B cell (primary cell): Measurements from ENCODE around the gene TRIP4. TPM values are rescaled to one million over a fixed set of nuclear protein-coding genes. Genes with fewer than 3 reads are reported as not detected.

ENCODE experiments used
- ATAC-seq: fragments of 200-7000 bp; cut with Tn5 transposase; one replicate; pipeline ENCODE4 v1.10.0; 2021; ENCODE audit warnings: low read depth, mild to moderate bottlenecking, moderate number of reproducible peaks, moderate library complexity
- CTCF ChIA-PET: fragments of 350-600 bp; sonication (Branson Sonifier 250); formaldehyde crosslinking; loops from one replicate; lab custom pipeline; 2021; ENCODE audit warnings: antibody characterized with exemption, inconsistent platforms; lab: Charles Lee
- POLR2A ChIA-PET: fragments of 350-600 bp; sonication (Branson Sonifier 250); formaldehyde crosslinking; loops from one replicate; lab custom pipeline; 2021; ENCODE audit warnings: antibody characterized with exemption; lab: Charles Lee
- DNase-seq: peaks from one replicate; pipeline ENCODE4 v3.0.0; 2013
- H2AFZ ChIP-seq: 2 replicates; pipeline ENCODE4 v1.6.1; 2012; ENCODE audit warnings: mild to moderate bottlenecking, low read depth, low read length; ENCODE audit not compliant: insufficient read depth, poor library complexity, severe bottlenecking
- H3K27ac ChIP-seq, 2 donors: 1 replicate in 1 of 2; 2 replicates in 1 of 2; pipeline ENCODE4 v1.5.1; 2012 to 2013; ENCODE audit warnings: low read length in 2 of 2, mild to moderate bottlenecking in 2 of 2, moderate library complexity in 1 of 2
- H3K27me3 ChIP-seq, 4 experiments: fragments of 200-600 bp in 1 of 4; sonication (generic) in 1 of 4; replicated peaks in 1 of 4; 1 replicate in 2 of 4; 2 replicates in 2 of 4; pipeline versions ENCODE4 v1.6.1 to v1.7.0; 2013 to 2016; ENCODE audit warnings: low read length in 3 of 4, mild to moderate bottlenecking in 2 of 4, mixed read lengths in 1 of 4, moderate library complexity in 1 of 4; ENCODE audit not compliant: insufficient read depth in 4 of 4, control insufficient read depth in 3 of 4; ENCODE audit errors: control extremely low read depth in 1 of 4
- H3K36me3 ChIP-seq, 2 experiments: replicated peaks in 1 of 2; 1 replicate in 1 of 2; 2 replicates in 1 of 2; pipeline versions ENCODE4 v1.6.1 to v1.7.1; 2013; ENCODE audit warnings: low read length in 1 of 2; ENCODE audit not compliant: insufficient read depth in 2 of 2, control insufficient read depth in 1 of 2; ENCODE audit errors: control extremely low read depth in 1 of 2, extremely low read depth in 1 of 2
- H3K4me1 ChIP-seq, 2 donors: fragments of 200-600 bp in 1 of 2; sonication (generic) in 1 of 2; 1 replicate in 1 of 2; 2 replicates in 1 of 2; pipeline versions ENCODE4 v1.5.1 to v1.6.1; 2013 to 2017; ENCODE audit warnings: low read length in 2 of 2; ENCODE audit not compliant: control insufficient read depth in 2 of 2, insufficient read depth in 2 of 2
- H3K4me2 ChIP-seq: replicated peaks from 2 replicates; pipeline ENCODE3; 2012; ENCODE audit warnings: mild to moderate bottlenecking, low read depth, low read length; ENCODE audit not compliant: poor library complexity, severe bottlenecking
- H3K4me3 ChIP-seq, 5 experiments: fragments of 200-600 bp in 1 of 5; sonication (generic) in 1 of 5; 1 replicate in 3 of 5; 2 replicates in 2 of 5; pipeline versions ENCODE4 v1.5.1 to v1.7.0; 2011 to 2016; ENCODE audit warnings: low read length in 4 of 5, mild to moderate bottlenecking in 4 of 5, low read depth in 2 of 5, control low read depth in 1 of 5, moderate library complexity in 1 of 5; ENCODE audit not compliant: insufficient read depth in 1 of 5; ENCODE audit errors: control extremely low read depth in 1 of 5, extremely low read depth in 1 of 5
- H3K79me2 ChIP-seq: fragments of 200-600 bp; sonication (generic); one replicate; pipeline ENCODE4 v1.6.0; 2016; ENCODE audit warnings: low read length; ENCODE audit not compliant: control insufficient read depth, insufficient read depth
- H3K9ac ChIP-seq: fragments of 200-600 bp; sonication (generic); 2 replicates; pipeline ENCODE4 v1.6.1; 2017; ENCODE audit warnings: mild to moderate bottlenecking, low read length, moderate library complexity
- H3K9me3 ChIP-seq, 3 donors: one replicate each; pipeline versions ENCODE4 v1.6.1 to v1.7.1; 2013; ENCODE audit warnings: low read length in 2 of 3; ENCODE audit not compliant: control insufficient read depth in 2 of 3, insufficient read depth in 1 of 3; ENCODE audit errors: control extremely low read depth in 1 of 3
- H4K20me1 ChIP-seq: 2 replicates; pipeline ENCODE4 v1.6.0; 2012; ENCODE audit warnings: mild to moderate bottlenecking, low read length; ENCODE audit not compliant: insufficient read depth, control insufficient read depth, poor library complexity, severe bottlenecking
- H3K27ac Mint-ChIP-seq: one replicate; pipeline ENCODE4 v1.8.0; 2021; ENCODE audit warnings: mixed read lengths
- H3K27me3 Mint-ChIP-seq: one replicate; pipeline ENCODE4 v1.8.0; 2021; ENCODE audit warnings: mixed read lengths
- H3K4me1 Mint-ChIP-seq: one replicate; pipeline ENCODE4 v1.8.0; 2021; ENCODE audit warnings: mixed read lengths
- H3K4me3 Mint-ChIP-seq: one replicate; pipeline ENCODE4 v1.8.0; 2021; ENCODE audit warnings: mixed read lengths
- H3K9me3 Mint-ChIP-seq: one replicate; pipeline ENCODE4 v1.8.0; 2022; ENCODE audit warnings: mixed read lengths; ENCODE audit not compliant: insufficient read depth
- CTCF ChIP-seq: fragments of 200-600 bp; IDR thresholded peaks from one replicate; pipeline ENCODE4 v1.8.0; 2022; ENCODE audit warnings: antibody characterized with exemption, mild to moderate bottlenecking
- EZH2 ChIP-seq: IDR thresholded peaks from 2 replicates; pipeline ENCODE4 v1.6.1; 2012; ENCODE audit warnings: borderline replicate concordance, low read depth, mild to moderate bottlenecking, moderate library complexity, low read length; ENCODE audit not compliant: insufficient read depth, poor library complexity, severe bottlenecking
- WGBS: methylation state at CpG from one replicate; pipeline ENCODE4 v1.1.5; 2013; ENCODE audit warnings: missing lambda C conversion rate; ENCODE audit not compliant: insufficient coverage; 5-methylcytosine and 5-hydroxymethylcytosine counted together
- intact Hi-C: fragments of 100-400 bp; cut with micrococcal nuclease; formaldehyde crosslinking; loops from one replicate; pipeline ENCODE4 v1.10.0; 2022
- polyA plus RNA-seq: library from polyadenylated mRNA; depleted of rRNA; stranded (reverse); fragments of >200 nt; gene quantifications from 2 replicates; pipeline ENCODE4 v1.2.3, GENCODE V29; 2012
- total RNA-seq, 2 donors: library from RNA; stranded (reverse); fragments of 120-200 nt in 1 of 2; gene quantifications; 1 replicate in 1 of 2; 2 replicates in 1 of 2; pipeline versions ENCODE4 v1.2.3 to v1.2.4, GENCODE V29; 2013 to 2022

The TRIP4 gene
- total and polyA plus RNA-seq, 2 donors (not counting 1 experiment from before 2014, with no cell fraction given) = 13.7 to 38.2 TPM

- ChIA-PET CTCF (no interaction called here), POLR2A (no interaction called here)
- no peaks in the 10 kb centered on the region for H3K9me3 ChIP-seq
- H3K4me1 ChIP-seq = peaks cover 0 to 1% of the 10 kb centered on the region in 2 donors
- no peak overlapping the region for H3K4me2 ChIP-seq
- peak overlapping the region; percentile 29 for H2AFZ ChIP-seq
- H3K27me3 ChIP-seq = no peaks in the 10 kb centered on the region
- H3K36me3 ChIP-seq = no peaks in the 10 kb centered on the region
- Mint-ChIP-seq H3K27me3 (no peaks in the 10 kb centered on the region), H3K9me3 (no peaks in the 10 kb centered on the region), H3K4me1 (peaks cover under 1% of the 10 kb centered on the region), H3K27ac (no peak overlapping the region), H3K4me3 (no peak overlapping the region)
- no peak overlapping the region for H3K4me3 ChIP-seq
- DNase-seq (no peak), ATAC-seq (no peak)
- H3K9ac ChIP-seq = no peak overlapping the region
- intact Hi-C loops = no loop called here
- no peak for TF ChIP-seq EZH2
- no peak for TF ChIP-seq CTCF
- H3K27ac ChIP-seq = no peak overlapping the region
- H4K20me1 ChIP-seq = no peaks in the 10 kb centered on the region
- no peaks in the 10 kb centered on the region for H3K79me2 ChIP-seq
- WGBS = 92% methylated on average over 5 of the region's 8 CpGs
Observed at GRCh38 chr15:64373360-64373759, 14.3 kb upstream of the TRIP4 start.

GRCh38 chr15:64379216-64379960 lies 8.2 kb upstream of the TRIP4 start:
- Mint-ChIP-seq H3K27ac (no peak overlapping the region), H3K9me3 (no peaks in the 10 kb centered on the region), H3K27me3 (no peaks in the 10 kb centered on the region), H3K4me3 (peak overlapping the region; percentile 66), H3K4me1 (peaks cover 16% of the 10 kb centered on the region)
- ChIA-PET POLR2A (no interaction called here), CTCF (no interaction called here)
- no peaks in the 10 kb centered on the region for H3K9me3 ChIP-seq
- TF ChIP-seq EZH2 (no peak), CTCF (no peak)
- peaks cover 7 to 10% of the 10 kb centered on the region in 2 donors for H3K4me1 ChIP-seq
- no peak overlapping the region for H3K4me3 ChIP-seq
- WGBS = 74% methylated on average over 6 of the region's 9 CpGs
- no peak overlapping the region for H3K4me2 ChIP-seq
- peaks cover 4% of the 10 kb centered on the region for H3K79me2 ChIP-seq
- H3K27me3 ChIP-seq = no peaks in the 10 kb centered on the region
- ATAC-seq = no peak
- DNase-seq = no peak
- no peak overlapping the region for H2AFZ ChIP-seq
- H4K20me1 ChIP-seq = no peaks in the 10 kb centered on the region
- H3K9ac ChIP-seq = no peak overlapping the region
- H3K27ac ChIP-seq = no peak overlapping the region
- no peaks in the 10 kb centered on the region for H3K36me3 ChIP-seq
- intact Hi-C loops = no loop called here
